ENCODE measurements around the gene CD226. TPM values are rescaled to one million over a fixed set of nuclear protein-coding genes. Genes with fewer than 3 reads are reported as not detected.

The CD226 gene
- polyA plus RNA-seq, 1 donor, result 0.89 TPM

DNA sequence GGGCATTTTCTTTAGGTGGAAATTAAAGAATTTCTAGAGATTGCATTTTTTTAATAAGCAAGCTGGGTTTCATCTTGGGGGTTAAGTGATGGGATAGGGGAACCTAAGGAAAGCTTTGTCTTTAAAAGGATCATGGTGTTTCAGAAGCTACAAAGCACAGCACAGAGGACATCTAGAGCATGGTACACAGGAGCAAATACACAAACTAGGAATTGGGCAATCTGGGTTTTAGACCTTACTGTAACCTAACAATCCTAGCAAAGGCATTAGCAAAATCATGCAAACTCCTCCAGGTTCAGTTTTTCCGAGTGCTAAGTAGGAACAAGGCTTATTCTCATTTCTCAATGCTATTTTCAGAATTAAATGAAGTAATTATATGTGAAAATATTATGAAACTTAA is 134.1 kb downstream of the CD226 start:
- no peak for DNase-seq

DNA sequence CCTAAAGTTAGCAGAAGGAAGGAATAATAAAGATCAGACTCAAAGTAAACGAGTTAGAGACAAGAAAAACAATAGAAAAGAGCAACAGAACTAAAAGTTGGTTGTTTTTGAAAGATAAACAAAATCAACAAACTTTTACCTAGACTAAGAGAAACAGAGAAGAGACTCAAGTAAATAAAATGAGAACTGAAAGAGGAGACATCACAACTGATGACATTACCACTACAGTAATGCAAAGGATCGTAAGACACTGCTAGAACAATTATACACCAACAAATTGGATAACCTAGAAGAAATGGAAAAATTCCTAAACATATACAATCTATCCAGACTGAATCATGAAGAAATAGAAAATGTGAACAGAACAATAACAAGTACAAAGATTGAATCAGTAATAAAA is 139.3 kb downstream of the CD226 start:
- no peak for DNase-seq

GRCh38 chr18:69804776-69805501 is 142.7 kb downstream of the CD226 start:
- no peak for DNase-seq

Measured in hindlimb muscle (tissue), 1 donor.